Duodenal mucosa (tissue), 2 donors: ENCODE measurements around the gene SYT1.

Experiments used
- H3K27ac ChIP-seq: one replicate; pipeline ENCODE4 v1.7.0; 2013; ENCODE audit warnings: low read depth, low read length
- H3K27me3 ChIP-seq, 2 donors: one replicate each; pipeline ENCODE4 v1.7.0; 2013; ENCODE audit warnings: low read length in 2 of 2, control low read depth in 1 of 2; ENCODE audit not compliant: insufficient read depth in 2 of 2, control insufficient read depth in 1 of 2
- H3K36me3 ChIP-seq, 2 donors: one replicate each; pipeline ENCODE4 v1.7.0; 2013; ENCODE audit warnings: low read length in 2 of 2, control low read depth in 1 of 2; ENCODE audit not compliant: insufficient read depth in 2 of 2, control insufficient read depth in 1 of 2
- H3K4me1 ChIP-seq, 2 donors: one replicate each; pipeline ENCODE4 v1.7.0; 2013; ENCODE audit warnings: low read length in 2 of 2, control low read depth in 1 of 2; ENCODE audit not compliant: insufficient read depth in 2 of 2, control insufficient read depth in 1 of 2
- H3K4me3 ChIP-seq, 2 donors: one replicate each; pipeline ENCODE4 v1.7.0; 2013; ENCODE audit warnings: low read length in 2 of 2, low read depth in 1 of 2
- H3K9ac ChIP-seq, 2 donors: one replicate each; pipeline ENCODE4 v1.7.0; 2013; ENCODE audit warnings: low read length in 2 of 2, low read depth in 1 of 2
- H3K9me3 ChIP-seq, 2 donors: one replicate each; pipeline ENCODE4 v1.7.0; 2013; ENCODE audit warnings: low read length in 2 of 2, control low read depth in 1 of 2; ENCODE audit not compliant: control insufficient read depth in 1 of 2

The SYT1 gene

GRCh38 chr12:79115743-79116142, 251.2 kb downstream of the SYT1 start:
- Histone ChIP-seq H3K9ac (no peak overlapping the region), H3K36me3 (no peaks in the 10 kb centered on the region), H3K4me3 (no peak overlapping the region), H3K4me1 (no peaks in the 10 kb centered on the region), H3K27me3 (no peaks in the 10 kb centered on the region), H3K9me3 (no peaks in the 10 kb centered on the region), H3K27ac (no peak overlapping the region)

- Histone ChIP-seq H3K9me3 (no peaks in the 10 kb centered on the region), H3K9ac (no peak overlapping the region), H3K4me1 (no peaks in the 10 kb centered on the region), H3K36me3 (no peaks in the 10 kb centered on the region), H3K27ac (no peak overlapping the region), H3K4me3 (no peak overlapping the region), H3K27me3 (no peaks in the 10 kb centered on the region)
Measured at GRCh38 chr12:79119796-79120195, 255.2 kb downstream of the SYT1 start.

- Histone ChIP-seq H3K27ac (no peak overlapping the region), H3K4me1 (no peaks in the 10 kb centered on the region), H3K9ac (no peak overlapping the region), H3K27me3 (no peaks in the 10 kb centered on the region), H3K36me3 (no peaks in the 10 kb centered on the region), H3K9me3 (no peaks in the 10 kb centered on the region), H3K4me3 (no peak overlapping the region)
Measured at GRCh38 chr12:79121486-79121885, 256.9 kb downstream of the SYT1 start.

GRCh38 chr12:79124385-79124784, 259.8 kb downstream of the SYT1 start:
- Histone ChIP-seq H3K27me3 (no peaks in the 10 kb centered on the region), H3K36me3 (no peaks in the 10 kb centered on the region), H3K9ac (no peak overlapping the region), H3K9me3 (no peaks in the 10 kb centered on the region), H3K4me1 (no peaks in the 10 kb centered on the region), H3K27ac (no peak overlapping the region), H3K4me3 (no peak overlapping the region)

GRCh38 chr12:79125358-79125757, 260.8 kb downstream of the SYT1 start:
- Histone ChIP-seq H3K9ac (no peak overlapping the region), H3K4me3 (no peak overlapping the region), H3K9me3 (no peaks in the 10 kb centered on the region), H3K36me3 (no peaks in the 10 kb centered on the region), H3K27me3 (no peaks in the 10 kb centered on the region), H3K27ac (no peak overlapping the region), H3K4me1 (no peaks in the 10 kb centered on the region)

- H3K4me3 ChIP-seq, result no peak overlapping the region
Measured at GRCh38 chr12:79127271-79127751, 262.7 kb downstream of the SYT1 start.

GRCh38 chr12:79128956-79129355, 264.4 kb downstream of the SYT1 start:
- Histone ChIP-seq H3K9ac (no peak overlapping the region), H3K4me3 (no peak overlapping the region), H3K27ac (no peak overlapping the region), H3K27me3 (no peaks in the 10 kb centered on the region), H3K36me3 (no peaks in the 10 kb centered on the region), H3K9me3 (no peaks in the 10 kb centered on the region), H3K4me1 (no peaks in the 10 kb centered on the region)

More at GRCh38 chr12:79127271-79127751, 262.7 kb downstream of the SYT1 start:
- Histone ChIP-seq H3K9ac (no peak overlapping the region), H3K27me3 (no peaks in the 10 kb centered on the region), H3K36me3 (no peaks in the 10 kb centered on the region), H3K4me1 (no peaks in the 10 kb centered on the region), H3K9me3 (no peaks in the 10 kb centered on the region), H3K27ac (no peak overlapping the region)

- Histone ChIP-seq H3K4me3 (no peak overlapping the region), H3K9me3 (no peaks in the 10 kb centered on the region), H3K4me1 (no peaks in the 10 kb centered on the region), H3K27me3 (no peaks in the 10 kb centered on the region), H3K27ac (no peak overlapping the region), H3K9ac (no peak overlapping the region), H3K36me3 (no peaks in the 10 kb centered on the region)
Measured at GRCh38 chr12:79138872-79139271, 274.3 kb downstream of the SYT1 start.

GRCh38 chr12:79140711-79141110, 276.1 kb downstream of the SYT1 start:
- no peaks in the 10 kb centered on the region for H3K27me3 ChIP-seq
- H3K4me3 ChIP-seq, result no peak overlapping the region
- no peaks in the 10 kb centered on the region for H3K9me3 ChIP-seq
- no peaks in the 10 kb centered on the region for H3K4me1 ChIP-seq
- no peaks in the 10 kb centered on the region for H3K36me3 ChIP-seq
- H3K27ac ChIP-seq, result no peak overlapping the region
- H3K9ac ChIP-seq, result no peak overlapping the region

GRCh38 chr12:79141776-79142175, 277.2 kb downstream of the SYT1 start:
- Histone ChIP-seq H3K27me3 (no peaks in the 10 kb centered on the region), H3K27ac (no peak overlapping the region), H3K4me1 (no peaks in the 10 kb centered on the region), H3K36me3 (no peaks in the 10 kb centered on the region), H3K9me3 (no peaks in the 10 kb centered on the region), H3K9ac (no peak overlapping the region), H3K4me3 (no peak overlapping the region)

GRCh38 chr12:79143803-79144202, 279.2 kb downstream of the SYT1 start:
- Histone ChIP-seq H3K9ac (no peak overlapping the region), H3K27ac (no peak overlapping the region), H3K9me3 (no peaks in the 10 kb centered on the region), H3K4me3 (no peak overlapping the region), H3K27me3 (no peaks in the 10 kb centered on the region), H3K4me1 (no peaks in the 10 kb centered on the region), H3K36me3 (no peaks in the 10 kb centered on the region)
